DLD1 (cell line): ENCODE data around the gene ATP5PD.

Source experiments
- in situ Hi-C: cut with HindIII; loops from 2 replicates; pipeline ENCODE4 v1.10.0; 2017; ENCODE audit warnings: low sequenced_read_pairs

The ATP5PD gene

DNA sequence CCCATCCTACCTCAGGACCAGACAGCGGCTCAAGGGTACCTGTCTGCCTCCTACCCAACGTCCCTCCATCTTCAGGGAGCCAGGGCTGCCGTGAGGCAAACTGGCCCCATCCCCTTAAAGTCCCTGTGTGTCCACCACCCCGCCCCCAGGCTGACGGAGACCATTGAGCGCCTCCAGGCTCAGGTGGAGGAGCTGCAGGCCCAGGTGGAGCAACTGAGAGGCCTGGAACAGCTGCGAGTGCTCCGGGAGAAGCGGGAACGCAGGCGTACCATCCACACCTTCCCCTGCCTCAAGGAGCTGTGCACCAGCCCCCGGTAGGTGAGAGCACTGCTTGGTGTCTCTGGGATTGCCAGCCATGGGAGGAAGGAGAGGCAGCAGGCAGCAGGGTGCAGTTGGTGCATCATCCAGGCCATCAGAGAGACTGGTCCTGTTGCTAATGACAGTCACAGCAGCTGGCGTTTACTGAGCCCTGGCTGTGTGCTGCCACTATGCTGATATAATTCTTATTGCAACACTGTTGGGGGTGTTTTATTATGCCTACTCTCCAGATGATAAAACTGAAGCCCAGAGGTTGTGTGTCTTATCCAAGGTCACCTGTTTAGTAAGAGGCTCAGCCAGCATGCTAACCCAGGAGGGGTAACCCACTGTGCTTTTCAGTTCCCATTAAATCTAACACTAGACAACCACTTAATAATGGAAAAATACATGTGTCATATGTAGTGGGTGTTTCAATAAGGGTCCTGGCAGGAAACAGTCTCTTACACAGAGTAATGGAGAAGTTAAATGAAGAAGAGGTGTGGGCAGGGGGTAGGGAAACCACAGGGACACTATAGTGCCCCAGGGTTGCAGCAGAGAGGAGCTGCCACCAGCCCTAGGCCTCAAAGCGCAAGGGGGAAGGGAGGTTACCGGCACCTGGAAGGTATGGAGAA lies 44.6 kb downstream of the ATP5PD start:
- in situ Hi-C loops = no loop called here

DNA sequence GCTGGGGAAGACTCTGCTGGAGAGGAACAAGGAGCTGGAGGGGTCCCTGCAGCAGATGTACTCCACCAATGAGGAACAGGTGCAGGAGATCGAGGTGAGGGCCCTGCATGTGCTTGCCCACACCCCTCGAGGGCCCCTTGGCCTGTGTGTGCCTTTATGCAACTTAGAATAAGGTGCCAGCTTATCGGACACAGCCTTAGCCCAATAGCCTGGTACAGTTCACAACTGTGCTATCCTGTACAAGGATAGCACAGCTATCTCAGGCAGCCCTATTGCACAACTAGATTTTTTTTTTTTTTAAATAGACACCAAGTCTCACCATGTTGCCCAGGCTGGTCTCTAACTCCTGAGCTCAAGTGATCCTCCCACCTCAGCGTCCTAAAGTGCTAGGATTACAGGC lies 47.2 kb downstream of the ATP5PD start:
- in situ Hi-C loops = no loop called here

DNA sequence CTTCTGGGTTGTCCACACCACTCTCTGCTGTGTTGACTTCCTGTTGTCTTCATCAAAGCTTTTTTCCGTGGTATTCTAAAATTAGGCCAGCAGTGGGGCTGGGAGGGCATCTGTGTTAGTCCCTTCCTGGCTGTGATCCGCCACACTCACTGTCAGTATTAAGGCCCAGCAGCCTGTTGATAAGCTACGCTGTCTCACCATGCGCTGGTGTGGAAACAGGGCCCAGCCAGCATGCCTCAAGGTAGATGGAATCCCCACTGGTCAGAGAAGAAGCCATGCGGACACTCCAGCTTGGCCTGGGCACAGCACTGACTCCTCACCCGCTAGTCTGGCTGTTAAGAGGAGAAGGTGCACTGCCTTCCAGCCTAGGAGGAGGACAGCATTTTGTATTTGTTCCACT lies 48.0 kb downstream of the ATP5PD start:
- in situ Hi-C loops = no loop called here

DNA sequence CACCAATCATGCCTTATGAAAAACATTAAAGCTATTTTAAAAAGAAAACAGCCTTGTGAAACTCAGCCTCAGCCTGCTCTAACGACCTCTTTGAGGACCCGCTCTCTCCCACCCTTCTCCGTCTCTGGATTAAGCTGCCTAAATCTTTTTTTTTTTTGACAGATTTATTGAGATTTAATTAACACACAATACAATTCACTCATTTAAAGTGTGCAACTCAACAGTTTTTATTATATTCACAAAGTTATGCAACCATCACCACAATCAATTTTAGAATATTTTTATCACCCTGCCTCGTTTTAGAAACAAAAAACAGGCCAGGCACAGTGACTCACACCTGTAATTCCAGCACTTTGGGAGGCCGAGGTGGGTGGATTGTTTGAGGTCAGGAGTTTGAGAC lies 50.9 kb downstream of the ATP5PD start:
- in situ Hi-C loops = no loop called here

DNA sequence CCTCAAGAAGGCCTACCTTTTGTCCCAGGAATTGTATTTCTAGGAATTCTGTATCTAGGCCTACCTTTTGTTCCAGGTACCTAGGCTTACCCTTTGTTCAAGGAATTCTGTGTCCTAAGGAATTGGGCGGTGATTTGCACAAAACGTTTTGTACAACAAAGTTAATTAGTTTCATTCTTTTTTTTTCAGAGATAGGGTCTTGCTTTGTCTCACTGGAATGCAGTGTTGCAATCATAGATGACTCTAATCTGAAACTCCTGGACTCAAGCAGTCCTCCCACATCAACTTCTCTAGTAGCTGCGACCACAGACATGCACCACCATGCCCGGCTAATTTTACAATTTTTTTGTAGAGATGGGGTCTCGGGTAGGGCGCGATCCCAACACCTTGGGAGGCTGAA lies 52.3 kb downstream of the ATP5PD start:
- in situ Hi-C loops = no loop called here

DNA sequence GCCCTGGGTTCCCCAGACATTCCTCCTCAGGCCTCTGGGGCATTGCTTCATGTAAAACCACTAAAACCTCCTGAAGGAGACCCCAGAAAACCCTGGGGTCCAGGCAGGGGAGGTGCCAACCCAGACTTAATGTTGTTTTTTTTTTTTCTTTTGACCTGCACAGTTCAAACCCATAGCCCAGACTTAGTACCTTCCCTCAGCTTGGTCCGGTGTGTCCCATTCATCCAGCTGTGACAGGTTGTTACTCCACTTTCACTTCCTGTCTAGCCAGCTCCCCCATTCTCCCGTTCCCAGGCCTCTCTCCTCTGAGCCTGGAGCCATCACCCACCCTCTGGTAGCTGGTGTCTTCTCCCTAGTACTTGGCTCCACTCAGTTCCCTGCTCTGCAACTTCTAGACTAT lies 54.5 kb downstream of the ATP5PD start:
- in situ Hi-C loops = no loop called here

DNA sequence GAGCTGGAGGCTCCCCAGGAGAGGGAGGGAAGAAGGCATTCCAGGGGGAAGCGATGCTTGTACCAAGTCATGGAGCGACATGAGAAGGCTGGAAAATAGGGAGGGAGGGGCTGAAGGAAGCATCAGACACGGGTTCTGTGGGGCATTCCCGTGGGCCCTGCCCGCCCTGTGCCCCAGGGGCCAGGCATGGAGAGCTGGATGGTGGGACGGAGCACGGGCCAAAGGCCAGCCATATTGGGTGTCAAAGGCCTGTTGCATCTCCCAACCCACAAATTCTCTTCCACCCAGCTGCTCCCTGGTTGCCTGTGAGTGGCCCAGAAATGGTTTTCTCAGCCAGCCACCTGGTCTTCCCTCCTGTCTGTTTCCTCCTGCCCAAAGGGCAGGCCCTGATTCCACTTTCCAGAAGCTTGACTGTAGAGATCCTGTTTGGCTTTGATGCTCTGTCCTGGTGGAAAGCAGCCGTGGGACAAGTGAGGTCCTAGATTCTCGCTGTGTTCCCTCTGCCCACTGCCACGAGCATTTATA lies 56.1 kb downstream of the ATP5PD start:
- in situ Hi-C loops = no loop called here
